DMS 273 (cell line): ENCODE measurements around the gene NNT.

Experiments used
- DNase-seq: peaks from one replicate; lab custom pipeline; 2025; ENCODE audit not compliant: unreplicated experiment; lab: John Stamatoyannopoulos, UW

The NNT gene

DNA sequence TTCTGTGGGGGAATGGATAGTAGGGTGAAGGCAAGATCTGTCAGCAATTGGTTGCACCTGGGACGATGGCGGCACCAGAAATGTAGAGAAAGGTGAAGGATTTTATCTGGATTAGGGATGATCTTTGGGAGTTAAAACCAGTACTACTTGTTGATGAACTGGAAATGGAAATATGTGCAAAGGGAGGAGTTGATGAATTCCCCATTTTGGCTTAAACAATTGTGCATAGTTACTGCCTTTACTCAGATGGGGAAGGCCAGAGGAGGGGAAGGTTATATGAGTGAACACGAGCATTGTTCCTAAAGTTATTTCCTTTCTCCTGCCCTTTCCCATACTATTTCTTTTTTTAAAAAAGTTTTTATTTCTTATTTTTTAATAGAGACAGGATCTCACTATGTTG, 19.1 kb downstream of the NNT start:
- no peak for DNase-seq

DNA sequence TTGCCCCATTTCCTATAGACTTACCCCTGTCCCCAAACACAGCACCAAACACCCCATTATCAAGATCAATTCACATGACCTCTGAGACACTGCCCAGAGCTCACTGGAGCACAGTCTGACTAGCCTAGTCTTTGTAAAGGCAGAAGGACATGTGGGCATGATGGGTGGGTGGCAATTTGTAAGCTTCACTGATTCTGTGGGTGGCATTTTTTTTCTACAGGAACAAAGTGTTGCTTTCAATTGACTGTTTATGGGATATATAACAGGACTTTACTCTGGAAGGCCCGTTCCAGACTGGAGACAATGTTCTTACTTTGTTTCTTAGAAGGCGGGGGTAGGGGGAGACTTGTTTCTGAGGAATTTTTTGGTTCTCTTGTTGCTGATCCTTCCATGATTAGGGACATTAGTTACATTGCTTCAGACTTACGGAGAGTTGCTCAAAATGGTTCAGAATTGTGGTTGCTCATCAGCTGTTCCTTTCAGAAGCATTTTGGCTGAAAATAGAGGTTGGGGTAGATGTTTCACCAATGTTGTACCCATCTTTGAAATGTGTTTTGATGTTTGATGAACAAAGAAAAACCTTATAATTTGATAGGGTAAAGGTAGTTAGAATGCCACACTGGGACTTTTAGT, 20.2 kb downstream of the NNT start:
- no peak for DNase-seq

DNA sequence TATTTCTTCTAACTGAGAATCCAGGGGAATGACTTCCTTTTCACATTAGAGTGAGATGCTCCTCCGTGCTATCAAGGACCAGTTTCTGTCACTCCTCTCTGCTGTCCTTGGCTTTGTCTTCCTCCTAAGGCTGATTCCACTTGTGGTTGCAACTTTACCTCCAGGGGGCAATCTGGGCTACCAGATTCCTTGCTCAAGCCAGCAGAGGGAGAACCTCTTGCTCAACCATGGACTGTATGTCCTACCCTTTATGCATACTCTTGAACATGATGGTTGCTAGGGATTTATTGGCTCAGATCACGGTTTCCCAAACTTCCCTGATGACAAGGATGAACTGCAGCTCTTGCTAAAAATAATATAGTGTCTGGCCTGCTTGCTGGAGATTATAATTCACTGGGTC, 24.0 kb downstream of the NNT start:
- peak; percentile 80 for DNase-seq

DNA sequence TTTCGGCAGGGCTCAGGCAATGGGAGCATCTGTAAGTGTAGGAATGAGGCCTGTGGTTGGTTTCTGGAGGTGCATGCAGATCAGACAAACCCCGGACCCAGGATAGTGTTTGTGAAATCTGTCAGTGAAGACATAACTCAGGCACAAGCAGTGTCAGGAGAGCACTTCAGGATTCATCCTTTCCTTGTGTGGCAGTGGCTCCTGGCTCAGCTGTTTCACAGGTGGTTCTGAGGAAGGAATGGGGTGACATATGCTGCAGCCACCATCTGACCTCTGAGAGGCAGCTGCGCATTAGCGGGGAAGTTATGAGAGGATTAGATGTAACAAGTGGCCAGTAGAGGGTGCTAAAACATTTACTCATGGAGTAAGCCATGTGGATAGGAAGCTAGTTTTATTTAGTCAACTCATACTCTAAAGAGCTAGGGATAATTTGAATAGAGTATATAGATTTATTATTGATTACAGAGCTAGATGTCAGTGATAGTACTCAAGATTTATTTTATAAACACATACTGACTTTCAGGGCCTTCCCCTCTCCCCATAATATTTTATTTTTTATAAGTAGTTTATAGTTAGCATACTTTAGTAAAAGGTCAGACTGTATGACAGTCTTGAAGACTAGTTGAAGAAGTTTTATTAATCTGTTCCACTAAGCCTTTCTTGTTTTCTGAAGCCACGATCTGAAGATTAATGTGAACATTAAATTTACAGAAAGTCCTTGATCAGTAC, 28.4 kb downstream of the NNT start:
- DNase-seq: peak; percentile 98

DNA sequence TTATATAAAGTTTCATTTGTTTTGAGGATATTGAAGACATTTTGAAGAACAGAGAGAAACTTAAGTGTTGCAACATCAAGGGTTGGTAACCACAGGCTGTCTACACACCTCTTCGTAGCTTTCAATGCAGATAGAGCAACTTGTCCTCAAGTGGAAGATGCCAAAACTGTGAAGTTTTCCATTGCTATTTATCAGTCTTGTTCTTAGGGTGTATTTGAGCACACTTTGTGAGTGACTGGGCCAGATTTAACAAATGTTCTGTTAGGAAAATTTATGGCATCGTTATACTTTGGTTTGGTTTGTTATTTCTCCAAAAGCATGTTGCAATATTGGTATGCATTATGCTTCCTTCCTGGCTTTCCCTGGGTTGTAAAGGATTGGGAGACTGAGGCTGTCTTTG, 31.6 kb downstream of the NNT start:
- DNase-seq: no peak

DNA sequence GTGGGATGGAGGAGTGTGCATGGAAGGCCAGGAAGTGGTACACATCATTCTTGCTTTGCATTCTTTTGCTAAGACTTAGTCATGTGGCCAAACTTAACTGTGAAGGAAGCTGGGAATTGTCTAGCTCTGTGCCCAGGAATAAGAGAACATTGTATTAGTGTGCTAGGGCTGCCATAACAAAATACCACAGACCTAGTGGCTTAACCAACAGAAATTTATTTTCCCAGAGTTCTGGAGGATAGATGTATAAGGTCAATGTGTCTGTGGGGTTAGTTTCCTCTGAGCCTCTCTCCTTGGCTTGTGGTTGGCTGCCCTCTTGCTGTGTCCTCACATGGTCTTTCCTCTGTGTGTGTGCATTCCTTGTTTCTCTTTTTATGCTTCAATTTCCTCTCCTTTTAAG, 32.4 kb downstream of the NNT start:
- no peak for DNase-seq

DNA sequence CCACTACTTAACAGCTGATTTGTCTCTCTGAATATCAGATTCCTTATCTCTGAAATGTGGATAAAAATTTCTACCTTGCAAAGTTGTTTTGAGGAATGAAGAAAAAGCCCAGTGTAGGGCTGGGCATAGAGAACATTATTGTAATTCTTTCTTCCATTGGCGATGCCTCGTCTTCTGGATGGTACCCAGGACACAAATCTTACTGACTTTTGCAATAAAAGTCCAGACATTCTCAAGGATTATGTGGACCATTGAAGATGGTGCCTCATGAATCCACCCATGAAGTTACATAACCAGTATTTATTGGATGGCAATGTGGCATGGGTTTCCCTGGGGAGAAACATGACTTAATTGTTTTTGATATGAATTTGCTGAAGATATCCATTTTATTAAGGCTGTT, 33.1 kb downstream of the NNT start:
- DNase-seq: no peak

DNA sequence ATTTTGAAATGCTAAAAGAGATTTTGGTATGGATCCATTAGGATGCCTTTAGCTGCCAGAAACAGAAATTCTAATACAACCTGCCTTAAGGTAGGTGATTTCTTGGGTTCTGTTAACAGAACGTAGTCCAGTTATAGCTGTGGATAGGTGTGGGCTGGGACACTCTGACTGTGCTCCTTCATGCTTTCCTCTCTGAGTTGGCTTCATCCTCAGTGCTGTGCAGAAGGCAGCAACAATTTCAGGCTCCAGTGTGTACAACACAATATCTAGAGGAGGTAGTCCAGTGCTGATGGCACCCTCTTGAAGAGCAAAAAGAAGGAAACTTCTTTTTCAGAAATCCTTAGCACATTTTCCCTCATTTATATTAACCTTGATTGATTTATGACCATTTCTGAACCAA, 34.4 kb downstream of the NNT start:
- no peak for DNase-seq

DNA sequence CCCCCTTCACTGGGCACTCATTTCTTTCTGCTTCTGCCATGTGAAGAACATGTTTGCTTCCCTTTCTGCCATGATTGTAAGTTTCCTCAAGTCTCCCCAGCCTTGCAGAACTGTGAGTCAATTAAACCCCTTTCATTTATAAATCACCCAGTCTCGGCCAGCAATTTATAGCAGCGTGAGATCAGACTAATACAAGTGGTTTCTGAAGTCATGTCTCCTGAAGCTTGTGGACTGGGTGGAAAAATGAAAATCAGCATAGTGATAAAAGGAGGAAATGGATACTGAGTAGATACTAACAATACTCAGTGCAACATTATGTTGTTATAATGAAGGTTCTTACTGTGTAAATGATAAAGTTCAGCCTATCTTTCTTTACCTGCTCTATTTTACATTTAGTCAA, 35.1 kb downstream of the NNT start:
- DNase-seq: no peak

DNA sequence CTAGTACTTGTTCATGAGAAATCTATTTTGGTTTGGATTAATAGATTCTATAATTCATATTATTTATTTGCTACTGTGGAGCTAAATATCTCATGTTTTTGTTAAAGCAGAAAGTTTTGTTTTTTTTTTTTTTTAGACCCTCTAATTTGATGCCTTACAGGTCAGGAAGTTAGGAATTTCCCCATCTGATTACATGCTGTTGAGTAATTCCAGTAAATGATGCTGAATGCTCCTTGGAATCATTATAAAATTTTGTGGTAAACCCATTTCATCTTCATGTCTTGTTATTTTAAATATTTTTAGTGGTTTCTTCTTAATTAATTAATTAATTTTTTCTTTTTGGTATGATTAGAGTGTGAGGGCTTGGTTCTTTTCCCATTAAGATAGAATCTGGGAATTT, 35.6 kb downstream of the NNT start:
- DNase-seq: no peak

DNA sequence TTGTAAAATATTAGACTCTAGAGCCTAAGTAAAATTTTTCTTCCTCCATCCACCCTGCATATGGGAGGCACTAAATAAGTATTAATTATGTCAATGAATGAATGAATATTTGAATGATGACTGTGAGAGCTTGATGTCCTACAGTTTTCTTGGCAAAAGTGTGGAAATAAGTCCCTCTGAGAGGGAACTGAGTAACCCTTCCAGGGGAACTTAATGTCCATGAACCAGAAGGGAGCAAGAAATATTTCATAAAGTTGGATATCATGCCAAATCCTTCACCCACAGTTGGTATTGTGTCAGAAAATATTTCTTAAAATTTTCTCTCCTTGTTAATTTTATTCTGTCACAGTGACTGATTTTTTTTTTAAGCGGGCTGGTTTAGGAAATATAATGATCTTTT, 36.6 kb downstream of the NNT start:
- DNase-seq: no peak

DNA sequence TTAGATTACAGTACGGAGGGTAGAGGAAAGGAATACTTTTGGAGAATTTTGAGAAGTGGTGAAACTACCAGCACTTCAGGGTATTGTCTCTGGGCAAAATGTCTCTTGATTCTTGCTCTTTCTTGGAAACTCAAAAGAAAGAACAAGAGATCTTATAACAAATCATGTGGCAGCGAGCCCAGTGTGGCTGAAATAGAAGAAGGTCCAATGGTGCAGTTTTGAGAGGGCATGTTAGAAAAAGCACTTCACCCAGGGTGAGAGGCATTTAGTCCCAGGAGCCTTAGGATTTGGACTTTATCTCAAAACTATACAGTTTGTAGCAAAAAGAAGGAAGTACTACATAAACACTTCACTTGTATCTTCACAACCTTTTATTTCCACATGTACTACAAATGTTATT, 39.4 kb downstream of the NNT start:
- peak; percentile 11 for DNase-seq

DNA sequence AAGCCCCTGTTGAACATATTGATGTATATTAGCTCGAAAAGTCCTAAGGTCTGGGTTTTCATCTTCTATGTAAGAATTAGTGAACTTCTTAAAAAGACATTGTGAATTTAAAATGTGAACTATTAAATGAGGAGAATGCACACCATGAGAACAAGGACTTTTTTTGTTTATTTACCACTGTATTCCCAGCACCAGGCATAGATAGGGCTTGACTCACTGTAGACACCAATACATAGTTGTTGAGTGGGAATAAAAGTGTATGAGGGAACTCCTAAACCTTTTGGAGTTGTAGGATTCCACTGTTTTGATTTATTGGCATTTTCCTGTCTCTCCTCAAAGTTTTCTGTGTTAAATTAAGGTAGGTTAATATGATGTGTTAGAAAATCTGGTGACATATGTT, 40.3 kb downstream of the NNT start:
- peak; percentile 48 for DNase-seq

DNA sequence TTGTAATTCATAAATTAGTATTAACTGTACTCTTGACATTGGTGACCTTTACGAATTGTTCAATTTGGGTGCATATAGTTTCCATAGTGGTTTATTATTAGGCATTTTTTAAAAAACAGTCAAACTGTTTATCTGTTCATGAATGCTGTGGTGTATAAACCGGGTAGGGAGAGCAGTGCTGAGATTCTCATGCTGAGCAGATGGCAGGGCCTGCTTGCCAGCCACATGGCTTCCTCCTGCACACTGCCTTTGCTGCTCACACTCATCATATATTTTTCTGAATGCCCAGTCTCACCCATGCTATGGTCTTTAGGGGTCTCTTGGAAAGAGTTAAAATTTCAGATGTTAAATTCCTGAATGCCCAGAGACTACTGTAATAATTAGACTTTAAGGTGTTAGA, 40.8 kb downstream of the NNT start:
- DNase-seq: peak; percentile 82

DNA sequence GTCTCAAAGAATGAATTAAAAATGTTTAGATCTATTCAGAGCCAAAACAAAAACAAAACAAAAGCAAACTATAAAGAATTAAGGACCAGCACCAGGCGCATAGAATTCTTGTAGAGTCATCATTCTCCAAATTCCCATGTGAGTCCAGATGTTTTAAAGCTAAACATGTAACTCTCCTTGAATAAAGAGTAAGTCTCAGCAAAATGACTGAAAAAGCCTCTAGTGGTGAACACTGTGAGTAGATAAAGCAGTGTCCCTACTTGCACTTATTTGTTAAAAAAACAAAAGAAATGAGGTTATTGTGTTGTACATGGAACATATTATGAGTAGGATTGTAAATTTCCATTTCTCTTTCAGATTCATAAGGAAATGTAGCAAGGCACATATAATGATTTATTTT, 44.0 kb downstream of the NNT start:
- peak; percentile 19 for DNase-seq

DNA sequence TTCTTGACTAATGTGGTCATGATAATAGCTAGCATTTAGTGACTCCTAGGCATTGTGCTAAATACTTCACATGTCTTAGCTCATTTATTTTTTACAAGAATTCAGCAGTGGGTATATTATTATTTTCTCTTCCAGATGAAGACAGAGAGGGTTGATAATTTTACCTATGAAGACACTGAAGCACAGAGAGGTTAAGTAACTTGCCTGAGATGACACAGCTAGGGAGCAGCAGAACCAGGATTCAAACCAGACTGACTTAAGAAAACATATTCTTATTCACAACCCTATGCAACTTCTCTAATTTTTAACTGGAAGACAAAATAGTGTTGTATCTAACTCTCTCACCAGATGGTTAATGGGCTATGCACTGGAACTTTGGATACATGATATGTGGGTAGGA, 44.8 kb downstream of the NNT start:
- no peak for DNase-seq

DNA sequence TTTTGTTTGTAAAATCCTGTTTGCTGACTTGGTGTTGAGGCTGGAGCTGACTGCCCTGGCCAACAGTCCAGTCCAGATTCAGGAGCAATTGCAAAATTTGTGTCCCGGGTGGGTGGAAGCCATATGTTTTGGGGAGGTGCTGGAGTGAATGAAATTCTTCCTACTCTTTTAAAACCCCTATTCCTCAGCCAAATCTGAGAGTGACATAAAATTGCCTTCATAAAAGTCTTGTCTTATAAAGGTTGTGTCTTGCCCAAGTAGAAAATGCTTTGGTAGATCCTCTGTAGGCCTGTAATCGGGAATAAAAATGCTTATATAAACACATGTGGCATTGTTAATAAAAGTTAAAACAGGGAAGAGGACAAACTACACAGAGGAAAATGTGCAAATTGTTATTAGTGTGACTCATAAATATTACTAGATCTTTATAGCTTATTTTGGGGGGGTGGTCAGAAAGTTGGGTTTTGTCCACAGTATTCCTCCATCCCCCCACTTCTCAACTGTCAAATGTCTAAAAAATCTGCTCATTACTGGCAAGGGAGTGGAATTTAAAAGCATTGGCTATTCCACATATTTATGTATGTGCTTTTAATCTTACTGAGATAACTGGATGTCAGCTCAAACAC, 45.6 kb downstream of the NNT start:
- no peak for DNase-seq

DNA sequence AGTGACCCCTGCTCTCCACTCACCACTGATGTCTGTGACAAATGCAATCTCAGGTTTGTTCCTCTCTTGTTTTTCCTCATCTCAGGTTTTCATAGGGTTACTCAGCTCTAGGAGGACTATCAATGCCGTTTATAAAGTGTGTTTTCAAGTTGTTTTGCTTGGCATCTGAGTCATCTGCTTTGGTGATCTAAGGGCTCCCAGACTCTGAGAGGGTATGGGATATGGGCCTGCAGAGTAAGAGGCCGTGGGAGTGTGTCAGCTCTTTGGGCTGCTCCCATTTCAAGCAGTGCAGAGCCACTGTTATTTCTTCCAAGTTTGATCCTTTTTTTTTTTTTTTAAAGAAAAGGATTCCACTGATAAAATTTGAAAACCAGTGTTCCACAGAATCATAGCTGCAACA, 46.3 kb downstream of the NNT start:
- DNase-seq: no peak

DNA sequence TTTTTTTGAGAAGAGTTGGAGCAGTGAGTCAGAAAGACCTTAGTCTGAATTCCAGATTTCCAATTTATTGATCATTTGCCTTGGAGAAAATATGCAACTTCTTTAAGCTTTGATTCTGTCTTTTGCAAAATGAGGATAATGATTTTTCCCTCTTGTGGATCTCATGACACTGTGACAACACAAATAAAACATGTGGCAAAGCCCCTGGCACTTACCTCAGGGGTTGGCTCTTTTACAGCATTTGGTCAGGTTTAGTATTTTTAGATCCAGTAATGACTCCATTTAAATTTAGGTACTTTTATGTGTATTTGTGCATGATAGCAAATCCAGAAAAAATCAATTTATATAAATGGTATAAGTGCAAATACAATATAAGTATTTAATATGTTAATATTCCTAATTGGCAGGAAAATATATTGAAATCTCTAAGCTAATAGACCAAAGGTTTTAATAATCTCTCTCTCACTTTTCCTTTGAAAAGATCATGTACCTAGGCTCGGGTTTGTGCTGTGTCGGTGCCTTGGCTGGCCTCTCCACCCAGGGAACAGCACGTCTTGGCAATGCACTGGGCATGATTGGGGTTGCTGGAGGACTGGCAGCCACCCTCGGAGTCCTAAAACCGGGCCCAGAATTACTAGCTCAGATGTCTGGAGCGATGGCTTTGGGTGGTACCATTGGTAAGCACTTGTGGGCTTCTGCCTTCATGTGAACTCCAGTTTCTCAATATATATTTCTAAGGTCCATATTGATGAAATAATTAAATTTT, 49.7 kb downstream of the NNT start:
- no peak for DNase-seq

DNA sequence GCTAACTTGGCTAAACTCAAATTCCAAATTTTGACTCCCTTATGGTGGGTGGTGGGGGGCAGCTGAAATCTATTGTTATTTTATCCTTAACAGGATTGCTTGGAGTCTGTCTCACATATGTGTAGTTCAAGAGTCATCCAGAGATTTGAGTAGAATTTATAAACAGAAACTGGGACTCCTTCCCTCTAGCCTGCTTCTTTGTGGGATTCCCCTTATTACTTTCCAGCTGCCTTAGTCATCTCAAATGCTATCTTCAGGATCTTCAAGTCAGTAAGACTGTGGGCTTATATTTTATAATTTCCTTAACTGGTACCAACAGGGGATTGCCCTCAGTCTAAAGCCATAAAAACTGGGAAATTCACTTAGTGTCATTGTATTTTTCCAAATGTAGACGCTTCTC, 55.5 kb downstream of the NNT start:
- DNase-seq: no peak

DNA sequence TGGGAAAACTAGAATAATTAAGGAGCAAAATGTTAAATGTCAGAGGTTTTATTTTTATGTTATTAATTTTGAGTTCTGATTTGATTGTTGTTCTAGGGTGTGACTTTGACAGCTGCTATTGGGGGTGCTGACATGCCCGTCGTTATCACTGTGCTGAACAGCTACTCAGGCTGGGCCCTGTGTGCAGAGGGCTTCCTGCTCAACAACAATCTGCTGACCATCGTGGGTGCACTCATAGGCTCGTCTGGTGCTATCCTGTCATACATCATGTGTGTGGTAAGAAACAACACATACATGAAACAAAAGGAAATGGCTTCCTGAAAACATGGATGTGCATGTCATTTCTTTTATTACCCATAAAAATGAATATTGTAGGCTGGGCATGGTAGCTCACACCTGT, 56.1 kb downstream of the NNT start:
- no peak for DNase-seq

DNA sequence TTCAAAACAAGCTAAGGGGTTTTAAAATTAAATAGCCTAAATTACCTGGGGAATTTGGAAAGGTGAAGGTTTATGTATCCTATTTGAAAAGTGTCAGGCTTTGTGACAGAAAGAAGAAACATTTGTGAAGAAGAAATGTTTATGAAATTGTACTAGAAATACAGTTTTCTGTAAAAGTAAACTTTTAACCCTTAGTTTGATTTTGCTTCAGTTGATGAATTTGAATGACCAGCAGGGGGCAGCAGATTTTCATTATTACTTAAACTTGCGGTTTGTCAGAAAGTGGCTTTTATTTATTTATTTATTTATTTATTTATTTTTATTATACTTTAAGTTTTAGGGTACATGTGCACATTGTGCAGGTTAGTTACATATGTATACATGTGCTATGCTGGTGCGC, 58.1 kb downstream of the NNT start:
- peak; percentile 73 for DNase-seq
